ENCODE measurements around the gene TXNDC2.
"Not testable (repeated sequence)": the region's sequence is repeated elsewhere in the genome, so short reads cannot be mapped to it uniquely, and the experiment has no call there.

TXNDC2 gene

DNA sequence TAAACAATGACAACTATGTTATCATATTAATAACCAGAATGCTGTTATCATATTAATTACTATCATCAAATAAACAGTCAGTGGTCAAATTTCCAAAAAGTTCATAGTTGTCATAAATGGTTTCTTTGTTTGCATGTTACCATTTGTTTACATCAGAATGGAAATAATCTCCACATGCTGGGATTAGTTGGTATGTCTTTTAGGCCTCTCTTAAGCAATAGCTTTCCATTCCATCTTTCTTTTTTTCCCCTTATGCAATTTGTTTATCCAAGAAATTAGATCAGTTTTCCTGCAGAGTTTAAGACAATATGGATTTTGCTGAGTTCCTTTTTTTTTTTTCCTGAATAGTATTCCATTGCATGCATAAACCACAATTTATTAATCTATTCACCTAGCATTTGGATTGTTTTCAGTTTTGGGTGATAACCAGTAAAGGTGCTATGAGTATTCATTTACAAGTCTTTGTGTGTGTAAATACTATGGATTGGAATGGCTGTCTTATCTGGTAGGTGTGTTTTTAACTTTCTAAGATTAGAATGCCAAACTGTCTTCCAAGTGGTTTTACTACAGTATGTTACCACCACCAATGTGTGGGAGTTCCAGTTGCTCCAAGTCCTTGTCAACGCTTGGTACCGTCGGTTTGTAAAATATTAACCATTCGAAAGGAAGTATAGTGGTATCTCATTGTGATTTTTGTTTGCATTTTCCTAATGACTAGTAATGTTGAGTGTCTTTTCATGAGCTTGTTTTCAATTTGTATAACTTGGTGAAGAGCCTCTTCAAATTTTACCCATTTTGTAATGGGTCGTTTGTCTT, 33.3 kb upstream of the TXNDC2 start:
- DNase-seq (ENCODE audit: low spot score) = no peak
- TF ChIP-seq CTCF (IDR thresholded peaks at IDR 0.05) = no peak
- Histone ChIP-seq H3K27ac (no peak overlapping the region), H3K4me3 (no peak overlapping the region)

GRCh38 chr18:9854801-9855676, 30.7 kb upstream of the TXNDC2 start:
- Histone ChIP-seq H3K27ac (peak overlapping the region; percentile 74 to 78), H3K4me3 (no peak overlapping the region)
- TF ChIP-seq CTCF (IDR thresholded peaks at IDR 0.05) = no peak
- DNase-seq (ENCODE audit: low spot score) = no peak

- TF ChIP-seq CTCF (IDR thresholded peaks at IDR 0.05) = no peak
- Histone ChIP-seq H3K27ac (peak overlapping the region; percentile 55 to 78), H3K4me3 (no peak overlapping the region)
- DNase-seq (ENCODE audit: low spot score) = no peak
Observed at GRCh38 chr18:9855681-9856080, 30.1 kb upstream of the TXNDC2 start.

DNA sequence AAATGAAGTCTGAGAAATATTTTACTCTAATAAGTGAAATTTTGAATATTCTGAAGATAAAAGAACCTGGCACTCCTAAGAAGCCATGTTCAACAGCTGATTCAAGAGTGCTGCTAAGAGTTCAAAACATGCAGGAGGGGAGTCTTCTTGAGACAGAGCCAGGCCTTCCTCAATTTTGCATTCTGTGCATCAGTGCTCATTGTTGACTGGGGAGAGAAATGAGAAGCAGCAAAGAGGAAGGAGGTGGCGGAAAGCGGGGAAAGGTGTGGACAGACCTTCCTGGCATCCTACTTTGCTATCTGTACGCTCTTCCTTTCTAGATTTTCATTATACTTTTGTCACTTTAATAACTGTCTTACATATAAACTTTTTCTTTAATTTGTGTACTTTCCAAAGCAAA, 29.7 kb upstream of the TXNDC2 start:
- DNase-seq (ENCODE audit: low spot score) = no peak
- TF ChIP-seq CTCF (IDR thresholded peaks at IDR 0.05) = no peak
- no peak overlapping the region for H3K4me3 ChIP-seq
- H3K27ac ChIP-seq = no peak overlapping the region

GRCh38 chr18:9857479-9857998, 28.2 kb upstream of the TXNDC2 start:
- not testable (repeated sequence) for H3K27ac ChIP-seq; H3K4me3 ChIP-seq; DNase-seq (ENCODE audit: low spot score)

GRCh38 chr18:9858642-9859041, 27.1 kb upstream of the TXNDC2 start:
- no peak overlapping the region for H3K27ac ChIP-seq
- no peak for DNase-seq (ENCODE audit: low spot score)
- H3K4me3 ChIP-seq = no peak overlapping the region
- TF ChIP-seq CTCF (IDR thresholded peaks at IDR 0.05) = no peak

DNA sequence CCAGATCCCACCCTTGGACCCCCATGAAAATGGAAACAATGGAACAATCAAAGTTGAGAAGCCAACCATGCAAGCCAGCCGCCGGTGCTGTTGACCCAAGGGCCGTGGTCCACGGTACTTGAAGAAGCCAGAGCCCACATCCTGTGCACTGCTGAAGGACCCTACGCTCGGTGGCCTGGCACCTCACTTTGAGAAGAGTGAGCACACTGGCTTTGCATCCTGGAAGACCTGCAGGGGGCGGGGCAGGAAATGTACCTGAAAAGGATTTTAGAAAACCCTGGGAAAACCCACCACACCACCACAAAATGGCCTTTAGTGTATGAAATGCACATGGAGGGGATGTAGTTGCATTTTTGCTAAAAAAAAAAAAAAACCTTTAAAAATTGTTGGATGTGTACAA, 26.5 kb upstream of the TXNDC2 start:
- TF ChIP-seq CTCF (IDR thresholded peaks at IDR 0.05) = no peak
- Histone ChIP-seq H3K27ac (no peak overlapping the region), H3K4me3 (no peak overlapping the region)
- DNase-seq (ENCODE audit: low spot score) = no peak

Data from coronary artery (tissue), 2 donors.